ENCODE results near the gene TRIM71.
"Not testable (repeated sequence)": the region's sequence is repeated elsewhere in the genome, so short reads cannot be mapped to it uniquely, and the experiment has no call there.

TRIM71 gene

GRCh38 chr3:32791833-32792232, 26.0 kb upstream of the TRIM71 start:
- no peaks in the 10 kb centered on the region for H3K9me2 ChIP-seq (replicated peaks; ENCODE audit: control insufficient read depth, low read length)
- H3K4me1 ChIP-seq (ENCODE audit: control insufficient read depth, low read length): no peaks in the 10 kb centered on the region
- H3F3A ChIP-seq (ENCODE audit: control insufficient read depth, insufficient read depth): no peaks in the 10 kb centered on the region
- H4K20me1 ChIP-seq (ENCODE audit: control insufficient read depth, insufficient read depth, low read depth, low read length): no peaks in the 10 kb centered on the region
- TF ChIP-seq EZH2phosphoT487 (IDR thresholded peaks at IDR 0.05; ENCODE audit: borderline replicate concordance, low read length): no peak
- no peak for TF ChIP-seq CTCF (IDR thresholded peaks at IDR 0.05; ENCODE audit: low read depth, low read length, poor library complexity, severe bottlenecking)
- H3K4me3 ChIP-seq (ENCODE audit: low read length): no peak overlapping the region
- no peak overlapping the region for H3K4me2 ChIP-seq (ENCODE audit: low read length)
- H3K9me3 ChIP-seq (ENCODE audit: control insufficient read depth, insufficient read depth, low read length): no peaks in the 10 kb centered on the region
- H3K79me2 ChIP-seq (ENCODE audit: control insufficient read depth, low read length): no peaks in the 10 kb centered on the region
- no peak overlapping the region for H3K27ac ChIP-seq (ENCODE audit: low read depth, low read length)
- H3K36me3 ChIP-seq (ENCODE audit: control insufficient read depth, low read length): no peaks in the 10 kb centered on the region
- H3K27me3 ChIP-seq (ENCODE audit: control insufficient read depth, low read length): peaks cover 2% of the 10 kb centered on the region; the same call in 1 of the 2 replicates

GRCh38 chr3:32794487-32795308, 23.1 kb upstream of the TRIM71 start:
- Histone ChIP-seq H3K4me3 (ENCODE audit: low read length) (no peak overlapping the region), H3K4me1 (ENCODE audit: control insufficient read depth, low read length) (no peaks in the 10 kb centered on the region), H3K27ac (ENCODE audit: low read depth, low read length) (no peak overlapping the region), H3K4me2 (ENCODE audit: low read length) (no peak overlapping the region), H3K9me2 (replicated peaks; ENCODE audit: control insufficient read depth, low read length) (no peaks in the 10 kb centered on the region), H3K36me3 (ENCODE audit: control insufficient read depth, low read length) (no peaks in the 10 kb centered on the region), H3K9me3 (ENCODE audit: control insufficient read depth, insufficient read depth, low read length) (no peaks in the 10 kb centered on the region), H4K20me1 (ENCODE audit: control insufficient read depth, insufficient read depth, low read depth, low read length) (no peaks in the 10 kb centered on the region), H3K79me2 (ENCODE audit: control insufficient read depth, low read length) (no peaks in the 10 kb centered on the region), H3F3A (ENCODE audit: control insufficient read depth, insufficient read depth) (no peaks in the 10 kb centered on the region), H3K27me3 (ENCODE audit: control insufficient read depth, low read length) (peaks cover 2% of the 10 kb centered on the region; the same call in 1 of the 2 replicates)
- no peak for TF ChIP-seq CTCF (IDR thresholded peaks at IDR 0.05; ENCODE audit: low read depth, low read length, poor library complexity, severe bottlenecking)
- no peak for TF ChIP-seq EZH2phosphoT487 (IDR thresholded peaks at IDR 0.05; ENCODE audit: borderline replicate concordance, low read length)

- not testable (repeated sequence) for H4K20me1 ChIP-seq (ENCODE audit: control insufficient read depth, insufficient read depth, low read depth, low read length); H3K36me3 ChIP-seq (ENCODE audit: control insufficient read depth, low read length); H3K9me2 ChIP-seq (replicated peaks; ENCODE audit: control insufficient read depth, low read length); H3K9me3 ChIP-seq (ENCODE audit: control insufficient read depth, insufficient read depth, low read length); H3F3A ChIP-seq (ENCODE audit: control insufficient read depth, insufficient read depth); H3K79me2 ChIP-seq (ENCODE audit: control insufficient read depth, low read length); H3K4me1 ChIP-seq (ENCODE audit: control insufficient read depth, low read length); H3K27me3 ChIP-seq (ENCODE audit: control insufficient read depth, low read length); H3K4me2 ChIP-seq (ENCODE audit: low read length); H3K4me3 ChIP-seq (ENCODE audit: low read length); H3K27ac ChIP-seq (ENCODE audit: low read depth, low read length)
Measured at GRCh38 chr3:32796384-32796950, 21.3 kb upstream of the TRIM71 start.

GRCh38 chr3:32797776-32798175, 20.0 kb upstream of the TRIM71 start:
- Histone ChIP-seq H3K4me3 (ENCODE audit: low read length) (no peak overlapping the region), H3K79me2 (ENCODE audit: control insufficient read depth, low read length) (no peaks in the 10 kb centered on the region), H3K27me3 (ENCODE audit: control insufficient read depth, low read length) (peaks cover 2% of the 10 kb centered on the region; the same call in 1 of the 2 replicates), H3K4me1 (ENCODE audit: control insufficient read depth, low read length) (no peaks in the 10 kb centered on the region), H3K4me2 (ENCODE audit: low read length) (no peak overlapping the region), H4K20me1 (ENCODE audit: control insufficient read depth, insufficient read depth, low read depth, low read length) (no peaks in the 10 kb centered on the region), H3K27ac (ENCODE audit: low read depth, low read length) (no peak overlapping the region), H3K36me3 (ENCODE audit: control insufficient read depth, low read length) (no peaks in the 10 kb centered on the region), H3K9me3 (ENCODE audit: control insufficient read depth, insufficient read depth, low read length) (no peaks in the 10 kb centered on the region), H3F3A (ENCODE audit: control insufficient read depth, insufficient read depth) (no peaks in the 10 kb centered on the region), H3K9me2 (replicated peaks; ENCODE audit: control insufficient read depth, low read length) (no peaks in the 10 kb centered on the region)
- TF ChIP-seq CTCF (IDR thresholded peaks at IDR 0.05; ENCODE audit: low read depth, low read length, poor library complexity, severe bottlenecking): no peak
- no peak for TF ChIP-seq EZH2phosphoT487 (IDR thresholded peaks at IDR 0.05; ENCODE audit: borderline replicate concordance, low read length)

- not testable (repeated sequence) for H3K9me2 ChIP-seq (replicated peaks; ENCODE audit: control insufficient read depth, low read length); H3F3A ChIP-seq (ENCODE audit: control insufficient read depth, insufficient read depth); H3K79me2 ChIP-seq (ENCODE audit: control insufficient read depth, low read length); H3K36me3 ChIP-seq (ENCODE audit: control insufficient read depth, low read length); H4K20me1 ChIP-seq (ENCODE audit: control insufficient read depth, insufficient read depth, low read depth, low read length); H3K9me3 ChIP-seq (ENCODE audit: control insufficient read depth, insufficient read depth, low read length); H3K4me1 ChIP-seq (ENCODE audit: control insufficient read depth, low read length); H3K27ac ChIP-seq (ENCODE audit: low read depth, low read length); H3K4me2 ChIP-seq (ENCODE audit: low read length); H3K27me3 ChIP-seq (ENCODE audit: control insufficient read depth, low read length); H3K4me3 ChIP-seq (ENCODE audit: low read length)
Measured at GRCh38 chr3:32801440-32801839, 16.4 kb upstream of the TRIM71 start.
